Testis (tissue), 3 donors: ENCODE data around the gene COL17A1. TPM values are rescaled to one million over a fixed set of nuclear protein-coding genes. Genes with fewer than 3 reads are reported as not detected.

ENCODE experiments used
- DNase-seq: peaks from one replicate; pipeline ENCODE4 v3.0.0-alpha.2; 2019
- H3K27ac ChIP-seq, 2 donors: fragments of 200-600 bp; sonication (generic); one replicate each; pipeline ENCODE4 v1.5.1; 2019
- H3K27me3 ChIP-seq: fragments of 200-600 bp; sonication (generic); one replicate; pipeline ENCODE4 v1.5.1; 2019
- H3K36me3 ChIP-seq: fragments of 200-600 bp; sonication (generic); one replicate; pipeline ENCODE4 v1.5.1; 2017; ENCODE audit warnings: low read depth; ENCODE audit errors: missing control alignments
- H3K4me1 ChIP-seq: fragments of 200-600 bp; sonication (generic); one replicate; pipeline ENCODE4 v1.5.1; 2019
- H3K4me3 ChIP-seq, 2 donors: fragments of 200-600 bp; sonication (generic); one replicate each; pipeline ENCODE4 v1.5.1; 2017 to 2019
- H3K9me3 ChIP-seq: fragments of 200-600 bp; sonication (generic); one replicate; pipeline ENCODE4 v1.5.1; 2017
- POLR2A ChIP-seq: fragments of 450-650 bp; IDR thresholded peaks from one replicate; pipeline ENCODE4 v1.6.1; 2017; ENCODE audit warnings: antibody characterized with exemption, mild to moderate bottlenecking, moderate library complexity
- WGBS, 2 donors: methylation state at CpG; one replicate each; pipeline ENCODE4 v1.1.5; 2018; 5-methylcytosine and 5-hydroxymethylcytosine counted together
- intact Hi-C: fragments of 100-400 bp; cut with DNase I; formaldehyde crosslinking; loops from one replicate; pipeline ENCODE4 v1.15.1; 2023; ENCODE audit warnings: low total_unique reads
- polyA plus RNA-seq: library from polyadenylated mRNA; stranded (reverse); fragments of 350-450 nt; fragmentation: Illumina TruSeq; extraction: RNeasy Lipid Tissue Mini Kit (QIAGEN cat#74804); gene quantifications from one replicate; pipeline ENCODE4 v1.2.3, GENCODE V29; 2014; ENCODE audit warnings: low read depth, low replicate concordance; ENCODE audit not compliant: insufficient read depth
- total RNA-seq, 2 donors: library from RNA; depleted of rRNA; stranded (reverse); fragments of >200 nt; gene quantifications; one replicate each; pipeline ENCODE4 v1.2.3, GENCODE V29; 2016
- TF ChIP-seq, protein P1 (sequence below), 3 experiments: fragments of 450-650 bp in 2 of 3; fragments of 200-600 bp in 1 of 3; sonication (generic) in 1 of 3; IDR thresholded peaks; one replicate each; pipeline ENCODE4 v1.5.1; 2016 to 2019; ENCODE audit warnings: antibody characterized with exemption in 3 of 3, mild to moderate bottlenecking in 2 of 3, moderate library complexity in 1 of 3

COL17A1 gene
- total and polyA plus RNA-seq, 3 donors from 2014 or later = 7.1 to 30.6 (median 17.1) TPM

DNA sequence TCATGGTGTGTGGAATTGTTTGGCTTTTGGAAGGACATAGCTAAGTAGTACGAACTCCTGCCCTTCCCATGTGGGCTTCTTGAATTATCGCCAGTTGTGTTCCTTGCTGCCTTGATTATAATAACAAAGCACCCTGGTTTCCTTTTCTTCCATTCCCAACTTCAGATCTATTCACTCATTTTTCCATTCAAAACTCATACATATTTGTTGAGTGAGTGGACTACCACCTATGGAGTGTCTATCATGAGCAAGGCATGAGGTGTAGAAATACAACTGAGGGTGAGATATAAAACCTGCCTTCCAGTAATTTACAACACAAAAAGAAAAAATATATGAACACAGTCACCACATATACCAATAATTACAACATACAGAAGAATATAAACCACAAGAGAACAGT is 4.9 kb upstream of the COL17A1 start:
- Histone ChIP-seq H3K4me3 (no peak overlapping the region), H3K27ac (no peak overlapping the region), H3K36me3 (no peaks in the 10 kb centered on the region), H3K27me3 (no peaks in the 10 kb centered on the region), H3K4me1 (no peaks in the 10 kb centered on the region), H3K9me3 (no peaks in the 10 kb centered on the region)
- WGBS, 2 donors = 74 to 89% methylated on average over 2 of the region's 2 CpGs
- TF ChIP-seq POLR2A = no peak
- TF ChIP-seq, protein P1, sequence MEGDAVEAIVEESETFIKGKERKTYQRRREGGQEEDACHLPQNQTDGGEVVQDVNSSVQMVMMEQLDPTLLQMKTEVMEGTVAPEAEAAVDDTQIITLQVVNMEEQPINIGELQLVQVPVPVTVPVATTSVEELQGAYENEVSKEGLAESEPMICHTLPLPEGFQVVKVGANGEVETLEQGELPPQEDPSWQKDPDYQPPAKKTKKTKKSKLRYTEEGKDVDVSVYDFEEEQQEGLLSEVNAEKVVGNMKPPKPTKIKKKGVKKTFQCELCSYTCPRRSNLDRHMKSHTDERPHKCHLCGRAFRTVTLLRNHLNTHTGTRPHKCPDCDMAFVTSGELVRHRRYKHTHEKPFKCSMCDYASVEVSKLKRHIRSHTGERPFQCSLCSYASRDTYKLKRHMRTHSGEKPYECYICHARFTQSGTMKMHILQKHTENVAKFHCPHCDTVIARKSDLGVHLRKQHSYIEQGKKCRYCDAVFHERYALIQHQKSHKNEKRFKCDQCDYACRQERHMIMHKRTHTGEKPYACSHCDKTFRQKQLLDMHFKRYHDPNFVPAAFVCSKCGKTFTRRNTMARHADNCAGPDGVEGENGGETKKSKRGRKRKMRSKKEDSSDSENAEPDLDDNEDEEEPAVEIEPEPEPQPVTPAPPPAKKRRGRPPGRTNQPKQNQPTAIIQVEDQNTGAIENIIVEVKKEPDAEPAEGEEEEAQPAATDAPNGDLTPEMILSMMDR (IDR thresholded peaks at IDR 0.05) = no peak
- intact Hi-C loops = no loop called here
- no peak for DNase-seq

DNA sequence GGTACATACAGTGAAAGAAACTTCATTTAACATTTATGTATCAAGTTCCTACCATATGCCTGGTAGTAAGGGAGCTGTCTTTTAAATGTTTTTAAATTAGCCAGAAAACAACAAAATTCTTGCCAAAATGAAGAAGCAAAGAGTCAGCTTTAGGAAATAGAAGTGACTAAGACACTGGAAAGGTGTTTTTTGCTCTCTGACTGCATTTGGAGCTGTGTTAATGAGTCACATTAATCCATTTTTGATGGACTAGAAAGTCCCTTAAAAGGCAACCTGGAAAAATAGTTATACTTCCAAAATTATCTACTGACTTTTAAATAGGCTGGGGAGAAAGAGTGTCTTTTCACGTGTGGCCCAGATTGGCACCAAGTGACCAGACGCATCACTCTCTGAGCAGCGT is 3.9 kb upstream of the COL17A1 start:
- Histone ChIP-seq H3K4me1 (no peaks in the 10 kb centered on the region), H3K36me3 (no peaks in the 10 kb centered on the region), H3K27me3 (no peaks in the 10 kb centered on the region), H3K4me3 (no peak overlapping the region), H3K9me3 (no peaks in the 10 kb centered on the region), H3K27ac (no peak overlapping the region)
- TF ChIP-seq POLR2A = no peak
- TF ChIP-seq, protein P1 (IDR thresholded peaks at IDR 0.05) = no peak
- 86 to 92% methylated on average over 3 of the region's 3 CpGs for WGBS, 2 donors
- intact Hi-C loops = no loop called here
- no peak for DNase-seq

DNA sequence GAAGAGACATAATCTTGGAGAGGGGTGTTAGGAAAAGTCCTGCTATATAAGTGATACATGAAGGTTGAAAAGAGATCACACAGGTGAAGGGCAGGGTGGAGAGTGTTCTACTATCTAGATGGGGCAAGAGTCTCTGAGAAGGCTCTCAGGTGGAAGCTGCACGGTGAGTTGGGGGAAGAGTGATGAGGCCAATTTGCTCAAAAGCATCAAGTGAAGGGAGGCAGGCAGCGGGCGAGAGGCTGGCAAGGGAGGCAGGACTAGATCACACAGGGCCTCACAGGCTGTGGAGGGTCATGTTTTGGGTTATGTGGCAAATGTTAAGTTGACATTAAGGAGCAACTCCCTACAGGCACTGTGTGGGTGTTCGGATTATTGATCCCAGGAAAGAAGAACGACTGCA is 2.6 kb upstream of the COL17A1 start:
- H3K9me3 ChIP-seq = no peaks in the 10 kb centered on the region
- WGBS, 2 donors = 83 to 87% methylated on average over 5 of the region's 5 CpGs
- H3K4me3 ChIP-seq = no peak overlapping the region
- TF ChIP-seq POLR2A = no peak
- TF ChIP-seq, protein P1 (IDR thresholded peaks at IDR 0.05) = no peak
- H3K4me1 ChIP-seq = no peaks in the 10 kb centered on the region
- no peaks in the 10 kb centered on the region for H3K27me3 ChIP-seq
- no peak overlapping the region for H3K27ac ChIP-seq
- no peak for DNase-seq
- no peaks in the 10 kb centered on the region for H3K36me3 ChIP-seq
- intact Hi-C loops = no loop called here

DNA sequence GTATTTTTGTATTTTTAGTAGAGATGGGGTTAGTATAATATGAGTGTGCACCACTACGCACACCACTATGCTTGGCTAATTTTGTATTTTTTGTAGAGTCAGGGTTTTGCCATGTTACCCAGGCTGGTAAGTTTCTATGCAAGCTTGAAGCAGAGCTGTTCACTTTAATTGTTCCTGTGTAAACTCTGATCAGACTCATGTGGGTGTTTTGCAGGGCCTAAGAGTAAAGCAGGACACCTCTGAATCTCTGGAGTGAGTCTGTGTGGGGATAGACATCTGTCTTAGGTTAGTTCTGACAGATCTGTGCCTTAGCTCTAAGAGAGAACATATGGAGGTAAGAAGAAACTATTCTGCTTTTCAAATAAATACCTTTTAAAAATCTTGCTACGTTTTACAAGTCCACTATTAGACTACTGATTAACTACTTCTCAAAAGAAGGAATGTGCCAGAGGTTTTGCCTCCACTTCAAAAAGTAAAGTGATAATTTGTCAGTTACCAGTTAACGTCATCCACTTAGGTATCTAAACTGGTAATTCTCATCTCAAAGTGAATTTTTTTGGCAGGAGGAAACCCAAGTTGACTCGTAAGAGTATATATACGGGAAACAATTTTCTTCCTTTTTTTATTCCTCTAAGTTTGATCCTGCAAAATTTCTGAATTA is 1.1 kb downstream of the COL17A1 start:
- no peak overlapping the region for H3K27ac ChIP-seq
- no peak for TF ChIP-seq POLR2A
- TF ChIP-seq, protein P1 (IDR thresholded peaks at IDR 0.05) = no peak
- no peaks in the 10 kb centered on the region for H3K36me3 ChIP-seq
- H3K9me3 ChIP-seq = no peaks in the 10 kb centered on the region
- no peak for DNase-seq
- intact Hi-C loops = no loop called here
- H3K4me3 ChIP-seq = no peak overlapping the region
- no peaks in the 10 kb centered on the region for H3K27me3 ChIP-seq
- H3K4me1 ChIP-seq = no peaks in the 10 kb centered on the region
- WGBS, 2 donors = 84 to 93% methylated on average over 5 of the region's 5 CpGs

DNA sequence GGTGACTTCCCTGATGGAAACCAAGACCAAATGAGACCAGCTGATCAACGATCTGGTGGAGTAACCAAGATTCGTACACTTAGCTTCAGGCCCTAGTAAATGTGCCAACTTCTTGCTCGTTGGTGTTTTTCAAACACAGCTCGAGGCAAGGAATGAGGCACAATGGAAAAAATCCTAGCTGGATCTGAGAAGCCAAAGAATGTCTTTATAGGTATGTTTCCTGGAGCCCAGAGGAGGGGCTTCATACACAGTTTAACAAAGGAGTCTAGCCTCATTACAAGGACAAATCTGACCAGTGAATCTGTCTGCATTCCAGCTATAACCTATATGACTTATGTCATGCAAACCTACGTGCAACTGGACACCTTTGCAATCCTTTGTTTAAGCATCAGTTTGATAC is 3.7 kb downstream of the COL17A1 start:
- Histone ChIP-seq H3K27me3 (no peaks in the 10 kb centered on the region), H3K9me3 (no peaks in the 10 kb centered on the region), H3K27ac (no peak overlapping the region), H3K4me3 (no peak overlapping the region), H3K4me1 (no peaks in the 10 kb centered on the region), H3K36me3 (no peaks in the 10 kb centered on the region)
- intact Hi-C loops = no loop called here
- TF ChIP-seq, protein P1 (IDR thresholded peaks at IDR 0.05) = no peak
- no peak for TF ChIP-seq POLR2A
- 76 to 82% methylated on average over 5 of the region's 5 CpGs for WGBS, 2 donors
- no peak for DNase-seq
